HG03025 (cell line): ENCODE results near the gene PCCB.
"Not testable (repeated sequence)": the region's sequence is repeated elsewhere in the genome, so short reads cannot be mapped to it uniquely, and the experiment has no call there.

Experiments
- ATAC-seq: cut with Tn5 transposase; IDR thresholded peaks from one replicate; pipeline ENCODE4 v1.9.1; 2021; ENCODE audit warnings: mild to moderate bottlenecking, moderate library complexity; ENCODE audit not compliant: unreplicated experiment, low FRiP score

Gene PCCB

GRCh38 chr3:136261826-136262225 lies 11.7 kb downstream of the PCCB start:
- ATAC-seq = no peak

- no peak for ATAC-seq
Measured at GRCh38 chr3:136262559-136262958, 12.4 kb downstream of the PCCB start.

- ATAC-seq = no peak
Measured at GRCh38 chr3:136263251-136263650, 13.1 kb downstream of the PCCB start.

GRCh38 chr3:136266468-136267125 lies 16.5 kb downstream of the PCCB start:
- ATAC-seq = not testable (repeated sequence)

GRCh38 chr3:136267235-136267634 lies 17.1 kb downstream of the PCCB start:
- no peak for ATAC-seq

GRCh38 chr3:136270179-136270578 lies 20.0 kb downstream of the PCCB start:
- no peak for ATAC-seq

- ATAC-seq = not testable (repeated sequence)
Measured at GRCh38 chr3:136271626-136272025, 21.5 kb downstream of the PCCB start.

- ATAC-seq = no peak
Measured at GRCh38 chr3:136276049-136276755, 26.1 kb downstream of the PCCB start.

GRCh38 chr3:136277115-136277514 lies 27.0 kb downstream of the PCCB start:
- ATAC-seq = no peak

GRCh38 chr3:136277634-136278033 lies 27.5 kb downstream of the PCCB start:
- no peak for ATAC-seq

- ATAC-seq = no peak
Measured at GRCh38 chr3:136279092-136279491, 29.0 kb downstream of the PCCB start.

- ATAC-seq = no peak
Measured at GRCh38 chr3:136280961-136281360, 30.8 kb downstream of the PCCB start.

- ATAC-seq = no peak
Measured at GRCh38 chr3:136281966-136282520, 31.9 kb downstream of the PCCB start.

- ATAC-seq = no peak
Measured at GRCh38 chr3:136283627-136284026, 33.5 kb downstream of the PCCB start.

- no peak for ATAC-seq
Measured at GRCh38 chr3:136291302-136291701, 41.2 kb downstream of the PCCB start.

GRCh38 chr3:136292500-136292899 lies 42.4 kb downstream of the PCCB start:
- ATAC-seq = no peak

GRCh38 chr3:136293279-136293678 lies 43.1 kb downstream of the PCCB start:
- ATAC-seq = no peak

- ATAC-seq = no peak
Measured at GRCh38 chr3:136294176-136294575, 44.0 kb downstream of the PCCB start.

GRCh38 chr3:136296960-136297359 lies 46.8 kb downstream of the PCCB start:
- ATAC-seq = no peak

- no peak for ATAC-seq
Measured at GRCh38 chr3:136297826-136298225, 47.7 kb downstream of the PCCB start.

GRCh38 chr3:136300444-136300843 lies 50.3 kb downstream of the PCCB start:
- ATAC-seq = no peak

GRCh38 chr3:136305879-136306278 lies 55.7 kb downstream of the PCCB start:
- ATAC-seq = no peak
